ENCODE measurements around the gene SDCBP2. TPM values are rescaled to one million over a fixed set of nuclear protein-coding genes. Genes with fewer than 3 reads are reported as not detected.
A peak's percentile ranks its signal among the peaks of the same experiment; 100 is the strongest.

The SDCBP2 gene
- polyA plus RNA-seq, 1 of the 3 experiments (the other 2 are of a cell fraction): 3.0 TPM

DNA sequence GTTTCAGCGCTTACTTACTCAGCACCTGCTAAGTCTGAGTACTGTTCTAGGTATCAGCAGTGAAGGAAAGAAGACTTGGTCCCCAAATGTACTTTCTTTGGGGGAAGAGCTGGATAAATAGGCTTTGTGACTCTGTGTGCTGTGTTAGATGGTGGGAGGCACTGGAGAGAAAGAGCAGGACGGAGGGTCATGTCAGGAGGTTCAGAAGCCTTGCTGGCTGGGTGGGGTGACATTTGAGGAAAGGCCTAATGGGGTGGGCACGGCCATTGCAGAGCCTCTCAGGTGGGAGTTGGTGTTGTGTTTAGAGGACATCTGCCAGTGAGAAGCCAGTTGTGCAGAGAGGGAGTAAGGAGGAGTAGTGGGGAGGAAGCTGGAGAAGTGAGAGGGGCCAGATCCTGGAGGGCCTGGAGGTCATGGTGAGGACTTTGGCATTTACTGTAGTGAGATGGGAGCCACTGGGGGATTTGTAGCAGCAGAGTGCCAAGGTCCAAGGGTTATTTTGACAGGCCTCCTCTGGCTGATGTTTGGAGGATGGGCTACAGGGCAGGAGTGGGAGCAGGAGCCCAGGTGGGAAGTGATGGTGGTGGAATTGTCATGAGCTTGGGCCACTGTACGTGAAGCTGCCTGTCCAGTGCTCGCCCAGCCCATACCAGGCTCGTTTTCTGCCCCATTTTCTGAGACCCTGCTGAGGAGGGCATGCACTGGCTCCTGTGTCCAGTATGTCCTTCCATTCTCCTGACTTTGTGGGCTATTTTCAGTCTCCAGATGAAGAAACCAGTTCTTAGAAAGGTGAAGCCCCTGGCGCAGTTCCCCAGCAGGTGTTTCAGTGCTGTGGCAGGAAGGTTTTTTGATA, 886 bp downstream of the SDCBP2 start (continued):
- TF ChIP-seq PBX3 (IDR thresholded peaks at IDR 0.05) (no peak), NFIC (IDR thresholded peaks at IDR 0.05; ENCODE audit: borderline replicate concordance) (no peak), GATA2 (CRISPR knock-in tag; IDR thresholded peaks at IDR 0.05) (no peak), RXRA (IDR thresholded peaks at IDR 0.05; ENCODE audit: borderline replicate concordance, low read depth) (no peak), TEAD4 (IDR thresholded peaks at IDR 0.05; ENCODE audit: borderline replicate concordance, insufficient read depth) (no peak), NRF1 (IDR thresholded peaks at IDR 0.05; ENCODE audit: low read depth, low read length) (no peak), ELF1 (IDR thresholded peaks at IDR 0.05) (no peak), FOSL2 (IDR thresholded peaks at IDR 0.05; ENCODE audit: borderline replicate concordance, low read depth) (no peak)
- TF ChIP-seq, protein P1, sequence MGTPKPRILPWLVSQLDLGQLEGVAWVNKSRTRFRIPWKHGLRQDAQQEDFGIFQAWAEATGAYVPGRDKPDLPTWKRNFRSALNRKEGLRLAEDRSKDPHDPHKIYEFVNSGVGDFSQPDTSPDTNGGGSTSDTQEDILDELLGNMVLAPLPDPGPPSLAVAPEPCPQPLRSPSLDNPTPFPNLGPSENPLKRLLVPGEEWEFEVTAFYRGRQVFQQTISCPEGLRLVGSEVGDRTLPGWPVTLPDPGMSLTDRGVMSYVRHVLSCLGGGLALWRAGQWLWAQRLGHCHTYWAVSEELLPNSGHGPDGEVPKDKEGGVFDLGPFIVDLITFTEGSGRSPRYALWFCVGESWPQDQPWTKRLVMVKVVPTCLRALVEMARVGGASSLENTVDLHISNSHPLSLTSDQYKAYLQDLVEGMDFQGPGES (IDR thresholded peaks at IDR 0.05; ENCODE audit: low read depth, low read length): no peak

GRCh38 chr20:1327241-1327653, 1.7 kb downstream of the SDCBP2 start:
- Histone ChIP-seq H3K4me1 (ENCODE audit: control insufficient read depth in 1 of 2, insufficient read depth in 2 of 2, low read depth in 1 of 2, low read length in 1 of 2) (peaks cover 32 to 37% of the 10 kb centered on the region in 2 experiments), H2AFZ (ENCODE audit: low read depth) (no peak overlapping the region), H3K27me3 (ENCODE audit: insufficient read depth) (no peaks in the 10 kb centered on the region), H3K9ac (peak overlapping the region; percentile 99; the same call in 1 of the 2 replicates), H3F3A (replicated peaks; ENCODE audit: insufficient read depth) (peaks cover 14% of the 10 kb centered on the region), H3K4me3 (ENCODE audit: low read depth in 2 of 2, low read length in 1 of 2) (no peak overlapping the region; a peak in 2 of 4 replicates), H3K9me2 (no peaks in the 10 kb centered on the region), H4K20me1 (ENCODE audit: insufficient read depth) (peaks cover 13% of the 10 kb centered on the region; the same call in 1 of the 2 replicates), H3K4me2 (peak overlapping the region; percentile 89), H3K9me3 (no peaks in the 10 kb centered on the region), H3K36me3 (replicated peaks in 1 of 2; ENCODE audit: control insufficient read depth in 1 of 2, insufficient read depth in 2 of 2, low read length in 1 of 2) (no peaks in the 10 kb centered on the region), H3K27ac (ENCODE audit: low read depth in 2 of 2, low read length in 1 of 2) (peak overlapping the region in 1 of 2 experiments; percentile 98; a peak in 2 of 4 replicates), H3K79me2 (ENCODE audit: insufficient read depth) (peaks cover 67% of the 10 kb centered on the region)
- TF ChIP-seq REST (IDR thresholded peaks at IDR 0.05; ENCODE audit: low read depth, low read length) (0 out of 2 replicates have a peak, but pooled peaks have one; percentile 17), CHD2 (IDR thresholded peaks at IDR 0.05; ENCODE audit: low read length, partially characterized antibody) (no peak)
- WGBS (ENCODE audit: low lambda C conversion rate): 59% methylated on average over 7 of the region's 8 CpGs
- no peak for DNase-seq
- ChIA-PET POLR2A (no interaction called here), CTCF (interaction anchor here (0.7 to 1.6 kb wide), 5 partner anchors 14 to 219 kb away, joined by 3 to 4 read pairs (median 4); partner anchors contain the start of gene NSFL1C)
